ENCODE data around the gene CCDC81. TPM values are rescaled to one million over a fixed set of nuclear protein-coding genes. Genes with fewer than 3 reads are reported as not detected.

Gene CCDC81
- total RNA-seq, 2 donors from 2014 or later, result 0.67 to 2.8 TPM

Other genes with a start within 250 kb of the CCDC81 start
- gene EED, start 130.1 kb upstream of the CCDC81 start, total RNA-seq, result 100 to 1,000 TPM in 1 of 2 donors, 10 to 100 TPM in 1; 89.3 to 143 TPM
- 10 to 100 TPM; 42.7 to 64.3 TPM for gene HIKESHI, start 72.6 kb upstream of the CCDC81 start, total RNA-seq